HG03175 (cell line): Measurements from ENCODE around the gene OR2Y1.
"Not testable (repeated sequence)": the region's sequence is repeated elsewhere in the genome, so short reads cannot be mapped to it uniquely, and the experiment has no call there.

Experiments used
- ATAC-seq: cut with Tn5 transposase; IDR thresholded peaks from one replicate; pipeline ENCODE4 v1.9.1; 2021; ENCODE audit warnings: mild to moderate bottlenecking, moderate library complexity; ENCODE audit not compliant: unreplicated experiment

OR2Y1 gene

DNA sequence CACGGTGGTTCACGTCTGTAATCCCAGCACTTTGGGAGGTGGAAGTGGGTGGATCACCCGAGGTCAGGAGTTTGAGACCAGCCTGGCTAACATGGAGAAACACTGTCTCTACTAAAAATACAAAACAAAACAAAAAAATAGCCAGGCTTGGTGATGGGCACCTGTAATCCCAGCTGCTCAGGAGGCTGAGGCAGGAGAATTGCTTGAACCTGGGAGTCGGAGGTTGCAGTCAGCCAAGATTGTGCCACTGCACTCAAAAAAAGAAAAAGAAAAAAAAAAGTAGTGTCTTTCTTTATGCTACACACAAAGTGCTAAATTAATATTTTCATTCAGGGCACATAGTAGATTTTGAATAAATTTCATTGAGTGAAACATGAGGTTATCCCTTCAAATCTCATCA lies 1.1 kb upstream of the OR2Y1 start:
- not testable (repeated sequence) for ATAC-seq

DNA sequence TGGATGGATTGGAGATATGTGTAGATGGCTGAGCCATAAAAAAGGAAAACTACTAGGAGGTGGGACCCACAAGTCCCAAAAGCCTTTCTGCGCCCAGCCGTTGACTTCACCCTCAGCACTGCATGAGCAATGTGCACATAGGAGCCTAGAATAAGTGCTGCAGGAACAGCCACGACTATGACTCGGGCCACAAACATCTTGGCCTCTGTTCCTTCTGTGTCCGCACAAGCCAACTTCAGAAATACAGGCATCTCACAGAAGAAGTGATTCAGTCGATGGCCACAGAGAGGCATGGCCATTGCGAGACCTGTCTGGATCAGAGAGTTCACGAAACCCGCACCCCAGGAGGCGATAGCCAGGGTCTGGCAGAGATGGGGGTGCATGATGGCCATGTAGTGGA lies 587 bp downstream of the OR2Y1 start:
- ATAC-seq = no peak

DNA sequence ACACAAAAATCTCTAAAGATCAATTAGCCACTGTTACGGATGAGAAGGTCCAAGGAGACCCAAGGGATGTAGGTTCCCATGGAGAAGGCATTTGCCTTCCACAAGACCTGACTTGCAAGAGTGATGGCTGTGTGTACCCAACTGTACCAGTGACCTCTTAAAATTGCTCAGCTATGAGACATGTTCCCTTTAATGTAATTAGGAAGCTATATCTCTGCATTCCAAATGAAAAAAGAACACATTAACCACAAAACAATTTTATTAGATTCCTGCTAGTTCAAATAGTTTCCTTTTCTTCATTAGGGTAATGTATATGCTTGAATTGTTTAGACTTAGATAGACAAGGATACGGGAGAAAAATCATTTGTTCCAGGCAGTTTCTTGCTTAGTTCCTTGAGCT lies 3.3 kb downstream of the OR2Y1 start:
- ATAC-seq = no peak

DNA sequence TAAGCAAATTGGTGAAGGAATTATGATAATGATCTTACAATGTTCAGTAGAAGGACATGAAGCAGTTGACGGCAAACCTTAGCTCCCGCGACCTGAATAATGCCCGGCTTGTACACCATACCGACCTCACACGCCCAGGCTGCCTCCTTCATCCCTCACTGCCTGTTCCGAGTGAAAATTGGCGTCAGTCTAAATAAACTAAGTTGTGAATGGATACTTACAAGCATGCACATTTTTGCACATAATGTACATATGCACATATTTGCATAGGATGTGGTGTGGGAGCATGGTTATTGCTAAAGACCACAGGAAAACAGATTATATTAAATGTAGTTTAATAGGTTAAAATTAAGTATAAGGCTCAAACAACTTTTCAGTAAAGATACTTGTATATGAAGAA lies 14.9 kb downstream of the OR2Y1 start:
- no peak for ATAC-seq

DNA sequence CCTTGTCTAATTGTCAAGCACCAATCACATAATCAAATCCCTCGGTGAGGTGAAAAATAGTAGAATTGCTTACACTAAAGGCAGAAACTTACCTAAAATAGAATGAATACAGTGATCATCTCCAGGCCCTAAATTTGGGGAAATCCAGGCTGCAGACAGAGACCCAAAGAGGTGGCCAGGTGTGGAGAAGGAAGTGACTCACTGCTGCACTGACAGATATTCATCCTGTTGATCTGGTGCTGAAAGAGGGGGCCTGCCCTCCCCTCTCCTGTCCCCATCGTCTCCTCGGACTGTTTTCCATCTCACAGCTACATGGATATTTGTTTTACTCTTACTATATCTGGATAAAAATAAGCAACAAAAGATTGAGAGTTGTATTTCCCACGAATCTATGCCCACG lies 15.9 kb downstream of the OR2Y1 start:
- no peak for ATAC-seq

DNA sequence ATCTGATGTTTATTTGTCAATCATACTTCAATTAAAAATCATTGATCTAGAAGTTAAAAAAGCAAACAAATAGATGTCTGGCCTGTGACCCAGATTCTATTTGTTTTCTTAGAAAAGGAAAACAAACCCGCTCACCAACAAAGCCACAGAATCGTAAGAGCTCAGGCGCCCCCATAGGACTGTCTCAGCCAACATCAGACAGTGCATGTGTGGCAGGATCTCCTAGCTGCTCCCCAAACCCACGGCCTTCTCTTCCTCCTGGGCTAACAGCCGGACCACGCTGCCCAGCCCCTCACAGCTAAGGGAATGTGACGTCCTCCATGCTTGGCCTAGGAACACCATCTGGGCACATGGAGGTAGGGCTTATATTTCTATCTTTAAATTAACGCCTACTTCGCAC lies 19.4 kb downstream of the OR2Y1 start:
- ATAC-seq = no peak

DNA sequence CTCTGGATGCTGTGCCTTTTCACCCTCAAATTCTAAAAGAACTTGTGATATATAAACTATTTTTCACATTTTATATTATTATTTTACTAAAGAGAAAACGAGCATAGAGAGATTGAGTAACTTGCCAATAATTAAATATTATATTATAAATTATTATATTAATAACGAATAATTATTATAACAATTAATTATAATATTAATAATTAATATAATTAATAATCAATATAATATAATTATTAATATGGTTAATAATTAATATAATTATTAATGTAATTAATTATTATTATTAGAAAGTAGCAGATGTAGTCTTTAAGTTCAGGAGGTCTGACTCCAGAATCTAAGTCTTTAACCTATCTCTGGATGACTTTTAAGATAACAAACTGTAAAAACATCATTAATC lies 20.1 kb downstream of the OR2Y1 start:
- no peak for ATAC-seq

DNA sequence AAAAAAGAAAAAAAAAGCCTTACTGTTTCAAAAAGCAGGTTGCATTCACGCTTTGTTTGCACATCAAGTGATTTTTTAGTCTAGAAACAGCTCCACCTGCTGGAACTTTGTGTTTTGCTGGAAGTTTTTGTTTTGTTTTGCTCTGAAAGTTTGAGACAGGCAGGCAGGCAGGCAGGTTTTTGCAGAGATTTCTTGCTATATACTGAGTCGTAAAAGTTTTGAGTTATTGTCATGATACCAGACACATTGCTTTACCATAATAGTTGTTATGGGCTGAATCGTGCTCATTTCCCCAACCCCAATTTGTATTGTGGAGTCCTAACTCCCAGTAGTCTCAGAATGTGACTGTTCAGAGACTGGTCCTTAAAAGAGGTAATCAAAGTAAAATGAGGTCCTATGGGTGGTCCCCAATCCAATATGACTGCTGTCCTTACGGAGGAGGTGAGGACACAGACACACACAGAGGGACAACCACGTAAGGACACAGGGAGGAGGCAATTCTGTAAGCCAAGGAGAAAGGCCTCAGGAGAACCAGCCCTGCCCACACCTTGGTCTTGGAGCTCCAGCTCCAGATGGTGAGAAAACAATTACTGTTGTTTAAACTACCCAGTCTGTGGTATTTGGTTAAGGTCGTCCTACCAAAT lies 20.9 kb downstream of the OR2Y1 start:
- ATAC-seq = no peak

DNA sequence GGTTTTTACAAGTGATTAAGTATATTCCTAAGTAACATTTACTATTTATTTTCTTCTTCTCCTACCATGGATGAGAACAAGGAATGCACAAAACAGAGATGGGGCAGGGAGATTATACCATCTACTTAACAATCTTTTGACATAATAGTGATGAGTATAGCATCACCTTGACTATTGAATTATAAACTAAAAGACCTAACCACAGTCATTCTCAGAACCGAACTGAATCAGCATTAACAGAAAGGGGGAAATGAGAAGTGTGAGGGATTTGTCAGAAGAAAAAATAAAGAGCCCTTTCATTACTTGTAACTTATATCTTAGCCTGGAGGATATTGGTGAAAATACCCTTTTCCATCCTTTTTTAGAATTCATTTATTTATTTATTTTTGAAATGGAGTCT lies 21.9 kb downstream of the OR2Y1 start:
- ATAC-seq = no peak

DNA sequence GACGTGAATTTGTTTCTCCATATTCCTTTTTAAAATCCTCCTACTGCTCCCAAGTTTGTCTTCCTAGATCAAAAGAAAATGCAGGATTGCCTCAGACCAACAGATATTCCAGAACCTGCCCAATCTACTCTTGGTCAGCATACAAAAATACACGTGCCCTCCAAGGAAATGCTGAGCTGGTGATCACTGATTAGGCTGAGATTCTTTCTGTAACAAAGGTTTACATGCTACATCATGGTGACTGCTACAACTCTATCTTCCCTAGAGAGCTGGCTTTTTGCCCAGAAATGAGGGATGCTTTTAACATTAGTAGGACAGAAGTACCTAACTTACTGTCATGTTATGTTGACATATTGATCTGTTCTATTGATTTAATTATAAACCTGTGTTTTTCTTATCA lies 35.5 kb downstream of the OR2Y1 start:
- ATAC-seq = no peak

DNA sequence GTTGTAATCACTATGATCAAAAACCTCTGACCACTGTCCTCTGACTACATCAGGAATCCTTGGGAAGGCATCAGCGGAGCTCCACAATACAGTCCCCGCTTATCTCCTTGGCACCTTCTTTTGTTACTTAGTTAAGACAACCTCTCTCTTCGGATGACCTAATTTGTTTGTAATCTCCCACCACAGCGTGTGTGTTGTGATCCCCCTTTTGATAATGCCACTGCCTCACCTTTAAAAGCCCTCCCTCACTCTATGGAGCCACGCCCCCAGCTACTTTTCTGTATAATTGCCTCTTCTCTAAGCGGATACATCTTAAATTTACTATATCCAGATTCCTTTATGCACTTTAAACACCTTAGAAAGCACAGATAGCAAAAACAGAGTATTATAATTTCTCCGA lies 35.9 kb downstream of the OR2Y1 start:
- ATAC-seq = no peak

DNA sequence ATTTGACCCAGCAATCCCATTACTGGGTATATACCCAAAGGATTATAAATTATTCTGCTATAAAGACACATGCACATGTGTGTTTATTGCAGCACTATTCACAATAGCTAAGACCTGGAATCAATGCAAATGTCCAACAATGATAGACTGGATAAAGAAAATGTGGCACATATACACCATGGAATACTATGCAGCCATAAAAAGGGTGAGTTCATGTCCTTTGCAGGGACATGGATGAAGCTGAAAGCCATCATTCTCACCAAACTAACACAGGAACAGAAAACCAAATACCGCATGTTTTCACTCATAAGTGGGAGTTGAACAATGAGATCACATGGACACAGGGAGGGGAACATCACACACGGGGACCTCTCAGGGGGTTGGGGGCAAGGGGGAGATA lies 36.5 kb downstream of the OR2Y1 start:
- not testable (repeated sequence) for ATAC-seq

DNA sequence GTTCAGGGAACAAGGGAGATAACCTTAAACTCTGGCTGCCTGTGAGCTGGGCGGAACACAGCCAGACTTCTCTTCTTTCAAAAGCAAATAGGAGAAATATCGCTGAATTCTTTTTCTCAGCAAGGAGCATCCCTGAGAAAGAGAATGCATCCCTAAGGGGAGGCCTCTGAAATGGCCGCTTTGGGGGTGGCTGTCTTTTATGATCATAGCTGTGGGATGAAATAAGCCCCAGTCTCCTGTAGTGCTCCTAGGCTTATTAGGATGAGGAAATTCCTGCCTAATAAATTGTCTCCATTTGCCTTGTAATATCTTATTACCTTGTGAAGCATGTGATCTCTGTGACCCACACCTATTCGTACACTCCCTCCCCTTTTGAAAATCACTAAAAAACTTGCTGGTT lies 39.4 kb downstream of the OR2Y1 start:
- ATAC-seq = not testable (repeated sequence)

DNA sequence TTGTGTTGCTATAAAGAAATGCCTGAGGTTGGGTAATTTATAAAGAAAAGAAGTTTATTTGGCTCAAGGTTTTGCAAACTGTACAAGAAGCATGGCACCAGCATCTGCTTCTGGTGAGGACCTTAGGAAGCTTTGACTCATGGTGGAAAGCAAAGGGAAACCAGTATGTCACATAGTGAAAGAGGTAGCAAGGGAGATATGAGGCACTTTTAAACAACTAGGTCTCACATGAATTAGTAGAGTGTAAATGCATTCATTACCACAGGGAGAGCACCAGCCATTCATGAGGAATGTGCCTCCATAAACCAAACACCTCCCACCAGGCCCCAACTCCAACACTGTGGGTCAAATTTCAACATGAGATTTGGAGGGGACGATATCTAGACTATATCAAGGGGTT lies 40.8 kb downstream of the OR2Y1 start:
- ATAC-seq = no peak

DNA sequence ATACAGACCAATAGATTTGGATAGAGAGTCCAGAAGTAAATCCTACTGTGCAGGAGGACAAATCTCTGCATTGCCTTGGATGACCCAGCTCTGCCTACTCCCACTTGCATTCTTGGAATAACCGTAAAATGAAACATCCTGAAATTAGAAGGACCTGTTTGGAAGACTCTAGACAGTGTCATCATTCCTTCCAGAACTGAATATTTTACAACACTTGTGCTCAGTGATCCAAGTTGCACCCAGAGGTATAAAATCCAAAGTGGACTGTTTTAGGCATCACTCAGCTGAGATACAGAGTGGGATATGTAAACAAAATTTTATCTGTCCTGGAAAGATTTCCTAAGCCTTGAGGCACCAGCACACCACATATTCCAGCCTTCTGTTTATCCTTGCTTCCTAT lies 43.7 kb downstream of the OR2Y1 start:
- ATAC-seq = no peak

DNA sequence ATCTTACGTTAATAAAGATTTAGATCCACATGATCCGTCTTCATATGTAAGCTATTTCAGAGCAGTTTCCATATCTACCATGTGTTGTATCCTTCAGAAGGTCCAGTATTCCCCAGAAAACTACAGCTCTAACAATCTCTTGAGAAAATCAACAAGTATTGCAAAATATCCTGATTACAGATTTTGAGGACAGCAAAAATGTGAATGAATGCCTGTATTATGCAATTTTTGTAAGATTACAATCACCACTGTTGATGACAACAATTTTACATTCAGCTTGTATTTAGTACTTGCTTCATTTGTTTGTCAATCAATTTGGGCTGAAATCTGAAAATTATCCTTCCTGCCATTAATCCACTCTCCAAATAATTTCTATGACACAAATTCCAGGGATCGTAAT lies 47.4 kb downstream of the OR2Y1 start:
- no peak for ATAC-seq

DNA sequence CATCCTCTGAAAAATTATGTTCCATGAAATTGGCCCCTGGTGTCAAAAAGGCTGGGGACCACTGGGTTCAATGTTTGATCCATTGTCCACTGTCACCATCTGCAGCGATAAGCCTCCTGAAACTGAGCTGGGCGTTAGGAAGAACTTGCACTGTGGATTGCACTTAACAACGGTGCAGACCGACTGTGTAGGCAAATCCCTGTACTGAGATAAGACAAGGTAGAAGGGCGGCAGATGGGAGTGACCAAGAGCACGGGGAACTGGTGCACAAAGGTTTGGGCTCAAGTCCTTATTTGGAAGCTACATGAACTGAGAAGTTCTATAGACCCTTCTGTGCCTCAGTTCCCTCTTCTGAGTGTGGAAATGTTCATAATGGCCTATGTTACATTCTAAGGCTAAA lies 48.8 kb downstream of the OR2Y1 start:
- no peak for ATAC-seq

DNA sequence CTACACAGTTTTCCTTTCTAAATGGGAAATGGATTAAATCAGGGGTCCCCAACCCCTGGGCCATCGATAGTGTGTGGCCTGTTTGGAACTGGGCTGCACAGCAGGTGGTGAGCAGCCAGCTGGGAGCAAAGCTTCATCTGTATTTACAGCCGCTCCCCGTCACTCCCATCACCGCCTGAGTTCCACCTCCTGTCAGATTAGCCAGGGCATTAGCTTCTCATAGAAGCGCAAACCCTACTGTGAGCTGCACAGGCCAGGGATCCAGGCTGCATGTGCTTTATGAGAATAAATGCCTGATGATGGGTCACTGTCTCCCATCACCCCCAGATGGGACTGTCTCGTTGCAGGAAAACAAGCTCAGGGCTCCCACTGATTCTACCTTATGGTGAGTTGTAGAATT lies 49.3 kb downstream of the OR2Y1 start:
- ATAC-seq = no peak

DNA sequence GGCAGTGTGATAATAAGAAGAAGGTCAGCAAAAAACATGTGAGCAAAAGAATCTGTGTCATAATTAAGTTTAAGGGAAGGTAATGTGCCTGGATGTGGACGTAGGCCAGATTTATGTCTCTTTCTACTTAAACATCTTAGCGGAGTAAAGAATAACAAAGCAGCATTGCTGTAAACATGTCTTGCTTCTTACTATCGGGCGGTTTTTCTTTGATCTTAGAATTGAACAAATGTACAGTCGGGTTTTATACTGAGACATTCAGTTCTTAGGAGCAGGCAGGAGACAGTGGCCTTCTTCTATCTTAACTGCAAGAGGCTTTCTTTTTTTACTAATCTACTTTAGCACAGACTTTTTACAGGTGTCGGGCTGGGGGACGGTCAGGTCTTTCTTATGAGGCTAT lies 50.1 kb downstream of the OR2Y1 start:
- ATAC-seq = no peak
